HG02571 (cell line): ENCODE data around the gene HIPK2.

ENCODE experiments used
- ATAC-seq: cut with Tn5 transposase; IDR thresholded peaks from one replicate; pipeline ENCODE4 v1.9.1; 2021; ENCODE audit warnings: mild to moderate bottlenecking, moderate library complexity; ENCODE audit not compliant: unreplicated experiment

Gene HIPK2

DNA sequence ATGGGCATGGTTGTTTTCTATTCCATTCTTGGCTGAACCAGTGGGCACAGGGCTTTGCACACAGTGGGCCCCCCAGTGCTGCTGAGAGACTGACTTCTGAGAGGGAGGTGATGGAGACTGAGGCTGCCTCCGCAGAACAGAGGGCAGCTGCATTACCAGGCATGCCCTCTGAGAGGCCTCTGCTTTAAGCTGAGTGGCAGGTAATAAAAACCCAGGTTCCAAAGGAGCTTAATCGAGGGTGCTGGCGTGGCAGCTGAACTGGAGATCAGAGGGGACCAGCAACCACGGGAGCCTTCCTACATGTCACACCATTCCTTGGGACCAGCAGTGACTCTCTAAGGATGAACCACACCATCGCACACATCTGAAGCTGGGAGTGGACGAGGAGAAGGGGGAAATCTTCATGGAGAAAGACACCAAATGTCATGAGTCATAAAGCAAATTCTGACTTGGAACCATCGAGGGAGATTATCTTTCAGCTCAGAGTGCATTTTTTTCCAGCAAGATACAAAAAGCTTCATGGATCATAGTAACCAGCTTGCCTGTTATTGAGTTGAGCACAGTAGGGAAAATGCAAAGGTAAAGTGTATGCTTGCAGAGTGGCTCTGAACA lies 24.6 kb downstream of the HIPK2 start:
- no peak for ATAC-seq

GRCh38 chr7:139752604-139753003 lies 25.2 kb downstream of the HIPK2 start:
- ATAC-seq: no peak

DNA sequence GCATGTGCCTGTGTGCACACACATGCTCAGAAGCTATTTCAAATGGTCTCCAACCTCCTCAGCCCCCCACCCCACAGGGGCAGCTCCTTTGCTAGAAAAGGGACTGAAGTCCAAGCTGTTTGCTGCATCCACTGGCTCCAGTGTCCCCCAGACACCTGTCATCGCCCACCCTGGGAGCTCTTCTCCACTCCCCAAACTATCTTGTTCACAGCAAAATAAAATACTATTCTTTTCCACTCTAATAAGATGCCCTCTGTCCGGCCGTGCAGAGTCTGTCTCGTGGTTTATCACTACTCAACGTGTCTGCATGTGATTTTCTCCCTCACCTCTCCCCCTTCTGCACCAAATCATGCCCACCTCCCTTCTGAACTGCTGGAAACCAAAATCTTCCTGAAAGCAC lies 25.6 kb downstream of the HIPK2 start:
- ATAC-seq: no peak

DNA sequence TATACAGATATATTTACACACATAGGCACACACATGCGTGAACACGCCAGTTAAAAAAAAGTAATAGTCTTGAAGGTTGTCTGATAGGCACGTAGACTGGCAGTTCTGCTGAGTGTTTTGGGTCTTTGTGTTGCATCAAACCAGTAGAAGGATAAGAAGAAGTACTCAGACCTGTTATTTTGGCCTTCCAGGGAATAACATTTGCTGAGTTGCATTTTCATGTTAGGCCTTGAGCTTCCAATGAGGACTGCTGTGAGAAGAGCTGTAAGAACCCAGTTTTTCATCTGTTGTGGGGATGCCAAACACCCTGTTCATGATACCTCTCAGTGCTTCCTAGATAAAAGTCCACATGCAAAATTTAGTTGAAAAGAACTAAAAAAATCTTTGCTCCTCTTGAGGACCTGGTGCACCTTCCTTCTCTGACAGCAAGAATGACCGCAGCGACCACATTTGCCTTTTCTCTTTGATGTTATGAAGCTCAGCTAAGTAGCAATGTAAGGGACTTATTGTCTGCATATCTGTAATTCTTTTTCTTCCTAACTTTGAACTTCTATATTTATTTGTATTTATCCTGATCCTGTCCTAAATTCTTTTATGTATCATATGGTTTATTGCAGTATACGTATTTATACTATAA lies 27.2 kb downstream of the HIPK2 start:
- no peak for ATAC-seq

GRCh38 chr7:139749545-139749944 lies 28.3 kb downstream of the HIPK2 start:
- ATAC-seq: no peak

DNA sequence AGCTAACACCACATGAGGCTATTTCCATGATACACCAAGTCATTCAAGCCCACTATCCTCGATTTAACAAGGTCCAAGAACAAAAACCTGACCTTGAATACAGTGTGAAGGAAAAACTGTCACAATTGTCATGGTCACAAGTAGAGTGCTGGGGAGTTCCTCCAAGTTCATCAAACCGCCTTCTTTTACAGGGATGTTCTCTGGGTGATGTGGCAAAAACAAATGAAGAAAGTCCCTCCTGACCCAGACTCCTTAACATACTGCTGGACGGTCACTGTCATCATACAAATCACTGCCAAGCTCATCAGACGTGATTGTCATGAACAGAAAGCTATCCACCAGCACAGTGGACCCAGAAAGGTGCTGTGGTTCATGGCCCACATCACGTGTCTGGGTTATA lies 28.9 kb downstream of the HIPK2 start:
- ATAC-seq: no peak

- no peak for ATAC-seq
Observed at GRCh38 chr7:139748373-139748765, 29.4 kb downstream of the HIPK2 start.

- no peak for ATAC-seq
Observed at GRCh38 chr7:139747662-139748372, 30.0 kb downstream of the HIPK2 start.

DNA sequence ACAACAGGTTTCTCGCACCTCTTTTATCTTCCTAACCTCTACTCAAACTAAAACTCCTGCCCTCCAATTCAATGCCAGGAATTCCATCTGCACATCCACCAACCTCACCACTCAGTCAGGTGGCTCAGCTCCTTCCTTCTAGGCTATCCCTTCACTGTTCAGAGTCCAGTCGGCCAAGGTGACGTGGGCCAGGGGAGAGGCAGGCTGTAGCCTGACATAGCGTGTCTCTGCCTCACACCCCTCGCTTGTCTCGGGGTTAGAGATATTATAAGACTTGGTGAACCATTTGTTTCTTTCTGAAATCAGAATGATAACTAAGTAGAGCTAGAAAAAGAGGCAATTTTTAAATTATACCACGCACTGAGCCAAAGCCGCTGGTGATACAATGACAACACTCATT lies 31.1 kb downstream of the HIPK2 start:
- ATAC-seq: no peak

DNA sequence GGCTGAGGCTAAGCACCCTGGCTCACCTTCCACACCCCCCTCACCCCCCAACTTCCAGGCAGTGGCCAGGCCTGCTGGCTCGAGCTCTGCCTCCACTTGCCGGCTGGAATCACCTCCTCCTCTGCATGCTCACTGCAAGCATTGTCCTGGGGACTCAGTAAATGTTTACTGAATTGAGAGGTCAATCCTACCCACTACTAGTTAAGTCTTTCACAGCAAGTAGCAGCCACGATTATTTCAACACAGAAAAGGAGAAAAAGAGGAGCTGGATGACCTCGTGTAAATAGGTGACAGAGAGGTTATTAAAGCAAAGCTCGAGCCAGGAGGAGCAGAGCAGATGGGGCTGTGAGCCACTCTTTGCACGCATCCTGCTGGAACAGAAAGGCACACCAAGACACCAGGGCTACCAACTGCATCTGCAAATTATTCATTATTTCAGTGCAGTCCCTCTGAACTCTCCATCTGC lies 32.1 kb downstream of the HIPK2 start:
- no peak for ATAC-seq

GRCh38 chr7:139744768-139745677 lies 32.8 kb downstream of the HIPK2 start:
- no peak for ATAC-seq

- ATAC-seq: no peak
Observed at GRCh38 chr7:139743967-139744767, 33.6 kb downstream of the HIPK2 start.

DNA sequence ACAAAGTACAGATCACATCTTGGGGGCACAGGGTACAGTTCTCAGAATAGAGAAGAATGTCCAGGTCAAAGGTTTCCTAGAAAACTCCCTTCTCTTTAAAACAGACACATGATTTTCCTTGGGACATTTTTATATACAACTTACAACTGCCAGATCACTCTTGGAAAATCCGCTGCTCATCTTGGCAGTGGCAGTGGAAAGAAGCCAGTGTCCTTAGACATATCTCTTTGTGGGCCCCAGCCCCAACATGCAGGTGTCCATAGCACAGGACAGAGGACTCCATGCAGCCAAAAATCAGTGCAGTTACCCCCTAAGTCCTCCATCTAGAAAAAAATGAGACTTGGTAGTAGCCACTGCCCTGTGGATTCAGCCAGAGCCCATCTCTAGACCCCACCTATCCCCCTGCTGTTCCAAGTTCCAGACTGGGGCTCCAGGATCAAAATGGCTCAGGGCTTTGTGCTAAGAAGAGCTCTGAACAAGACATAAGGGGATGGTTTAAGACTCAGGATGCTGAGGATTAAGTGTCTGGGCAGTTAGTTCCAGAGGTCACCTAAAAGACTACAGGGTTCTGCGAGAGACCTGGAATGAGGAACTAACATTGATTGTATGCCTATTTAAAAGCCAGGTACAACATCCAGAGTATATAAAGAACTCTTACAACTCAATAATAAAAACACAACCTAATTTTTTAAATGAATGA lies 34.4 kb downstream of the HIPK2 start:
- ATAC-seq: no peak

DNA sequence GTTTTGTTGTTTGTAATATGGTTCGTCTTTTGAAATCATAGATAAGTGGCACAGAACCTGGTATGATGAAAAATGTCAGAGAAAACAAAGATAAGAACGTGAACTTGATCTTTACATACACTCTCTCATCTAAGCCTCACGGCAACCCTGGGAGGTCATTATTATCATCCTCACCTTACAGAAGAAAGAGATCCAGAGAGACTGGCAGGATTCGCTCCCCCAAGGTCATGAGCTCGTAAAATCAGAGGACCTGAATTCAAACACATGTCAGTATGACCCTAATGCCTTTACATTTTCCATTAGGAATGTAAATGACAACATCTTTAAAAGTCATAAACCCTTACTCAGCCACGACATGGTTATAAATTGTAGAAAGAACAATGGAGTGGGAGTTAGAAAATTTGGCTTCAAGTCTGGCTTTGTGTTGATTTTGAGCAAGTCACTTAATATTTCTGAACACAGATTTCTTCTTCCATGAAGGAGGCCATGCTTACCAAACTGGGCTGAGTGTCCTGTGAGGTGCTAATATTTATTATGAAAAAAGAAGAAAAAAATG lies 35.9 kb downstream of the HIPK2 start:
- no peak for ATAC-seq

GRCh38 chr7:139741239-139741638 lies 36.6 kb downstream of the HIPK2 start:
- ATAC-seq: no peak

- ATAC-seq: no peak
Observed at GRCh38 chr7:139739863-139740597, 37.8 kb downstream of the HIPK2 start.

GRCh38 chr7:139738772-139739171 lies 39.0 kb downstream of the HIPK2 start:
- no peak for ATAC-seq

GRCh38 chr7:139738101-139738489 lies 39.7 kb downstream of the HIPK2 start:
- ATAC-seq: no peak
